Fibroblast of gingiva (primary cell): Measurements from ENCODE around the gene SPATA13.

Experiments used
- DNase-seq: peaks from one replicate; pipeline ENCODE4 v3.0.0-alpha.2; 2011; ENCODE audit warnings: low read depth

Gene SPATA13

DNA sequence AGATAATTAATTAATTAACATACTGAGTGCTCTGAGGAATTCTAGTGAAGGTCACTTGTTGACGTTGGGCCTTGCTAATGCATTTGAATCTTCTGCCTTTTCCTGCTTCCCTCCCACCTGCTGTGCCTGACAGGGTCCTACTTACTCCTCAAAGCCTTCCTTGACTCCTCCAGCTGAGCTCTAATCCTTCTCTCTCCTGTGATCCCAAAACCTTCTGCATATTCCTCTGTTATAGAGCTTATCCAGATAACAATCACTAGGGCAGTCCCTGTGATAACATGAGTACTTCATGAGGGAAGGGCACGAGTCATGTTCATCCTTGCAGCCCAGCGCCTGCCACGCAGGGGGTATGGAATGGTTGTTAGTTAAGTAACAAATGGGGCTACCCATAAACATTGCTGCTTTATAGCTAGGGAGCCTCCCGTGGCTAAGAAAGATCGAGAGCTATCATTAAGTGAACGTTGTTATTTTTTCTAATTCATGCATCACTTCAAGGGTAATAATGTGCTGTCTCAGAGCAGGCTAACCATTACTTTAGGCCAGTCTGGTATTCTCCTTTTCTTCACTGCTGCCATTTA is 19.1 kb upstream of the SPATA13 start:
- no peak for DNase-seq

DNA sequence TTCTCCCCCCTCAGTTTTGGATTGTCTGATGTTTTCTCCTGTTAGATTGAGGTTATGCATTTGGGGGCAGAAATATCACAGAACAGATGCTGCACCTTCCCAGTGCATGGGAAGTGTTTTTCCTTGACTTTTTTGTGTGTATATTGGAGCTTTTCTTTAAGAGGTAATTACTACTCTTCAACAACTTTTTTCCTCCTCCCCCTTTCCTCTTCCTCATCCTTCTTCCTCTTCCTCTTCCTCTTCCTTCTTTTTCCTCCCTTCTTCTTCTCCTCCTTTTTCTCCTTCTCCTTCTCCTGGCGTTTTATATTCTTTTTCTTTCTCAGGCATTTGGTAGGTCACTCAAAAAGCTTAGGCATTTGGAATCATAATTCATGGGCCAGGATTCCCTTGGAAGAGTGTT is 18.1 kb upstream of the SPATA13 start:
- no peak for DNase-seq

DNA sequence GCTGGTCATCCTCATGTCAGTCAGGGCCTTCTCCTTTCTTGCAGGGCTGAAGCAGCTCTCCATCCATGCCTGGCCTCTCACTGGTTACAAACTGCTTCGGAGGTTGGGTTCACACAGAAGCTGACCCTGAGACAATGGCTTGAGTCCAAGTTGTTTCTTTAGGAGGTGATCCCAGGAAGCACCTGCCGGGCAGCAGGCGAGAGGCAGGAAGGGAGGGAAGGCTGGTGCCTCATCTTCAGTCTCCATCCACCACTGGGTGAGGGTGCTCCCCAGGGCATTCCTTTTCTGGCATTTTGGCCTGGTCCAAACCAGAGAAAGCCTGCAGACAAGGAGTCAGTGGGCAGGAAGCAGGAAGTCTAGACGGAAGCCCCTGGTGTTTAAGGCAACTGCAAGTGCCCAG is 17.6 kb upstream of the SPATA13 start:
- DNase-seq = no peak

- no peak for DNase-seq
These were observed 15.3 kb upstream of the SPATA13 start for GRCh38 chr13:24145240-24145639.

- no peak for DNase-seq
These were observed 14.8 kb upstream of the SPATA13 start for GRCh38 chr13:24145674-24146073.

DNA sequence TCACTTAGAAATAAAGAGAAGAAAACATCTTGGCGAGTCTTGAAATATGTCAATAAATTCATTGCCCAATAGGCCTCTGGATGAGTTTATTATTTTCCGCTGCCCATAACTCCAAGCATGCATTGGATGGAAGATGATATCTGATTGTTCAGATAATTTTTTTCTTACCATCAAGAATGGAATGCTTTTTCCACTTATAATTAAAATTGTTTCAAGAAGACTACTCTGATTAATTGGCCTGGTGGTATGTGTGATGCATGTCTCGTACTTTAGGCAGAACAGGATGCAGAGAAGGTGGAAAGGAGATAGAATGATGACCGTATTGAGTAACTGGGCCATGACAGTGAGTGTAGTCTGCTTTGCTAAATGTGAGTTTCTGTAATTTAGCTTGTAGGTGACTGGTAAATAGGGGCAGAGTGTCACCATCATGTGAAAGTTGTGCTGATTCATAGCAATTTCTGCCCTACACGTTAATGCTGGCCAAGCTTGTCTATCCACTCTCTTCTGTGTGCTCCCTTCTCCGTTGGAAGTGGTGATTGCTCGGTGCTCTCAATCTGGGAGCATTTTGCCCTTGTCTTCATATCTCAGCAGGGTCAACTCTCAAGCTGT is 13.5 kb upstream of the SPATA13 start:
- peak; percentile 60 for DNase-seq

DNA sequence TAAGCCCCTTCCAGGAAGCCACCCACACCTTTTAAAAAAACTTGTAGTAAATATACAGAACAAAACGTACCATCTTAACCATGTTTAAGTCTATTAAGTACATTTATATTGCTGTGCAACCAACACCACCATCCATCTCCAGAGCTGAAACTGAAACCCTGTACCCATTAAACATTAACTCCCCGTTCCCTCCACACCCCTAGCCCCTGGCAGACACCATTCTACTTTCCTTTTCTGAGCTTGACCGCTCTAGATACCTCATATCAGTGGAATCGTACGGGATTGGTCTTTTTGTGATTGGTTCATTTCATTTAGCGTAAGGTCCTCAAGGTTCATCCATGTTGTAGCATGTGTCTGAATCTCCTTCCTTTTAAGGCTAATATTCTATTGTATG is 13.0 kb upstream of the SPATA13 start:
- DNase-seq = no peak

DNA sequence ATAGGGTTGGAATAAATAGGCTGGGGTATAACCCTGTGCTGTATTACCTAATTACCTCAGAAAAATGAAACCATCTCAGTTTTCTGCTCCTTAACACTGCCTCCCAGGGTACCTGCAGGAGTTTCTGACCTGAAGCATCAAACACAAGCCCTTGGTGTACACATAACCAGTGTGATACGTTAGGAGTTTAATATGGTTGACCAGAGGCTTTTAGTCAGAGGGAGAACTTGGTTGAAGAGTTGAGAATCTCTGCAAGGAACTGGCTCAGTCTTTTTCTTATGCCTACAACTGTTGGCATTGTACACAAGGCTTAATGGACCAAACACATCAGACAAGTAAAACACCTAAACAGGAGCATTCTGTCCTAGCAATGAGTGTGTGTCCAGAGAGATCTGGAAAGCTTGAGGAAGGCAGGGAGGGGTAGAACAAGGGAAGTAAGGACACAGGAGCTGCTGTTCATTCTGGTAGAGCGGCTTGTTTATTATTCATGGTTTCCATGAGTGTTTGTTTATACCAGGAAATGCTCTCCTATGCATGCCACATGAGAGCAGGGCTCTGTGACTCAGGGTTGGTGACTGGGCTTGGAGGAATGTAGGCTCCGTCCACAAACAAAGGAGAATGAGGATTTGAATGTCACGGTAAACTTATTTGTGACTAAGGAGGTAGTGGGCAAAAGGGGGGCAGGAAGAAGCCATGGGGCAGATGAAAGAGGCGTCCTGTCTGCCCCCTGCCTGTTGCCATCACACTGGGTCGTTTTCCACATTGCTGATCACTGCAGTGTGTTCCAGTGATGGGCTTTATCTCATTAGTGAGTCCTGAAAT is 11.9 kb upstream of the SPATA13 start:
- DNase-seq = peak; percentile 98

DNA sequence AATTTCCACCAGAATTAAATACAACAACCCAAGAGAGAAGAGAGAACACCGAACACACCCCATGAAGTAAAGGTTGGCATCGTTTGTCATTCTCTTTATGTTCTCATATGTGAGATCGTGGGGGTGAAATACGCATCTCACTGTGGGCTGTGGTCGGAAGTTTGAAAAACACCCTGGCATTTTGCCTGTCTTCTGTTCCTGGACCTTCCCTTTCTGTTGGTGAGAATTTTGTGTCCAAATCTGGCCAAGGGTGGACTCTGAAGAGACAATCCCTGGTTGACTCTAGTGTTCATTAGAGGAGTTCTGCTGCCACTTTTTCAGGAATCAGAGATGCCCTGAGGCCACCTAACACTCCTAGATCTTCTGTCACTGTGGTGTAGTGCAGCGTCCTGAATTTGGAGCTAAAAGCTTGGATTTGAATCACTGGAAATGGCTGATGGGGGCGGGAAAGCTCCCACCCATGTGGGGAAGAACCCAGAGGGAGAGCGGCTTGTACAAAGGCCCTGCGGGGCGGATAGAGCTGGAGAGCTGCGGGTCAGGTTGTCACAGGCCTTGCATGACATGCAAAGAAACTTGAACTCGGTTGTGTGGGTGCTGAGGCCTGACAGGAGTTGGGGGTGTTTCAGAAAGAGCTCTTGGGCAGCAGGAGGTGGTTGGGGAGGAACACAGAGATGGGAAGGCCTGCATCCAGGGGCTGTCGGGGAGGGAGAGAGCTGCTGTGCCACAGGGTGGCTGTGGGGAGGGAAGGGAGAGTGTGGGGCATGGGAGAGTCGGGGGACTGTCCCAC is 11.1 kb upstream of the SPATA13 start:
- DNase-seq = peak; percentile 70

- no peak for DNase-seq
These were observed 9.9 kb upstream of the SPATA13 start for GRCh38 chr13:24150572-24150971.

- no peak for DNase-seq
These were observed 8.7 kb upstream of the SPATA13 start for GRCh38 chr13:24151864-24152263.

DNA sequence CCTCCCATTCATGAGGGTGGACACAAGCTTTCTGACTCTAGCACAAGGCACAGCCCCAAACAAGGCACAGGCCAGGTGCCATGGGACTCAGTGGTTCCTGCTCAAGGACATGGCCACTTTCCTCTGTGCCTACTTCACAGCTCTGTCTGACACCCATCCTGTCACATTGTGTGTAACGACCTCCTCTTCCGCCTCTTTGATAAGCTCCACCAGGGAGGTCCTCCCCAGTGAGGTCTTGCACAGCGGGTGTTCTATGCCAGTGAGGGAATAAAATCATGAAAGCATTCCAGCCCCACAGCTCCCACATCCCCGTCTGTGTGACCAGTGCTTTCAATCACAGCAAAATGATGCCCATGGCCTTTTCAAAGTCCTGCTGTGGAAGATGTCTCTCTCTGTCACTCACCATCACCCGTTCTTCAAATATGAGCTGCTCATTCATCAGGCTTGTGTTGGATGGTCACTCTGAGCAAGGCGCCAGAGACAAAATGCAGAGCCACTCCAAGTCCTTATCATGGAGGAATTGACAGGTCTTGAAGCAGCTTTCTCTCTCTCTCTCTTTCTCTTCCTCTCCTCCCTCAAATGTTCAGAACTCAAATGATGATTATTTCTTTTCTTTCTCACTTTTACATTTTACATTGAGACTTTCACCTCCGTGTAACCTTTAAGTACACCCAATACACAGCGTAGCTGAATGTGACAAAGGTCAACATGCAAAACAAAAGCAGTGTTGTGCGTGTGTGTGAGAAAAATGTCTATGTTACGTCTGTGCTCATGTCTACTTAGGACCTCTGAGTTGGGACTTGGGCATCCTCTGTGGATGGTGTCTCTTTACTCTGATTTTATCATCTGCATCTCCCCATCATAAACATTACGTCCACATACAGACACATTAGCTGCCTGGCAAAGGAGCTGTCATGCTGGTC is 8.0 kb upstream of the SPATA13 start:
- no peak for DNase-seq

DNA sequence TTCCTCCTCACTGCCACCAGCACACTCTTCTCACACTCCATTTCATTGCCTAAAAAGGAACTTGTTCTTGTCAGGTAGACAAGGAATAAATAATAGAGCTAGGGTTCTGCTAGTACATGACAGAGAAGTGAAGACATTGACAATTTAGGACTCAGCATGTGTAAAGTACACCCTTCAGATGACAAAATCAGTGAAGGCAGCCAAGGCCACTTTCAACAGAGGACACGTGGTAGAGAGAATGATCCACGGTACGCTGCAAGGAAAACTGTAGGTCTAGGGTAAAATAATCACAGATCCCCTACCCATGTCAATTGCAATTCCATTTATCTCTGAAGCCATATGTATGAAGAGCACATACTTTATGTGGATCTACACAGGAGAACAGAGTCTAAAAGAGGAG is 7.2 kb upstream of the SPATA13 start:
- no peak for DNase-seq

DNA sequence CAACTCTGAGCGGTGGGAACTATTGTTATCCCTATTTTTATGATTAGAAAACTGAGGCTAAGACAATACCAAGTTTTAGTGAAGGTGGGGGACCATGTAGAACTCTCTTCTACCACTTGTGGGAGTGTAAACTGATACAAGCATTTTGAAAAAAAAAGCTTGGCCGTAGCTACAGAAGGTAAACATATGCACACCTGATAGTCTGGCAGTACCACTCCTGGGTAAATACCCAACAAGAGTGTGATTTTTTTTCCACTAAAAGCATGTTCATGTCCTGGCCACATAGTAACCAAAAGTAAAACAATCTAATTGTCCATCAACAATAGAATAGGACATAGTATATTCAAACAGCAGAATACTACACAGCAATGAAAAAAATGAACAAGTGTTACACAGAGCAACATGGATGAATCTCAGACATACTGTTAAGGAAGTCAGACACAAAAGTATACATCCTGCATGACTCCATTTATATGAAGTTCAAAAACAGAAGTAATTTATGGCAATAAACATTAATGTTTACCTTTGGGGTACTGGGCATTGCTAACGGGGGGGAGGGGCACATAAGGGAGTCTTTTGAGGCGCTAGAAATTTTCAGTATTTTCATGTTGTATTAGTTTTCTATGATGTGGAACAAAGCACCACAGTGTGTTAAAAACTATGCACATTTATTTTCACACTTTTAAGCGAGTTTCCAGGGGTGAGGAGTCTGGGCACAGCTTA is 6.4 kb upstream of the SPATA13 start:
- DNase-seq = no peak

DNA sequence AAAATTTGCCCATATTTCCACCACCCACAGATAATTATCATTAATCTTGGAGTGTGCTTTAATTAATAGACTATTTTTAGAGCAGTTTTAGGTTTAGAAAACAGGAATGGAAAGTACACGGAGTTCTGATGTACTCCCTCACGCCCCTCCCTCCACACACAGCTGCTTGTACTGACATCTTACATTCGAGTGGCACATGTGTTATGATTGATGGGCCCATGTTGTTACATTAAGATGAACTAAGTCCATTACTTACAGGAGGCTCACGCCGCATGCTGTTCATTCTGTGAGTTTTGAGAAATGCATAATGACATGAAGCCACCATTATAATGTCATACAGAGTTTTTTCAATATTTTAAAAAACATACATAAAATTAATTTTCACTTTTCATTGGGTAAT is 1.2 kb upstream of the SPATA13 start:
- no peak for DNase-seq

GRCh38 chr13:24161010-24161775 is 673 bp downstream of the SPATA13 start:
- DNase-seq = peak; percentile 19

DNA sequence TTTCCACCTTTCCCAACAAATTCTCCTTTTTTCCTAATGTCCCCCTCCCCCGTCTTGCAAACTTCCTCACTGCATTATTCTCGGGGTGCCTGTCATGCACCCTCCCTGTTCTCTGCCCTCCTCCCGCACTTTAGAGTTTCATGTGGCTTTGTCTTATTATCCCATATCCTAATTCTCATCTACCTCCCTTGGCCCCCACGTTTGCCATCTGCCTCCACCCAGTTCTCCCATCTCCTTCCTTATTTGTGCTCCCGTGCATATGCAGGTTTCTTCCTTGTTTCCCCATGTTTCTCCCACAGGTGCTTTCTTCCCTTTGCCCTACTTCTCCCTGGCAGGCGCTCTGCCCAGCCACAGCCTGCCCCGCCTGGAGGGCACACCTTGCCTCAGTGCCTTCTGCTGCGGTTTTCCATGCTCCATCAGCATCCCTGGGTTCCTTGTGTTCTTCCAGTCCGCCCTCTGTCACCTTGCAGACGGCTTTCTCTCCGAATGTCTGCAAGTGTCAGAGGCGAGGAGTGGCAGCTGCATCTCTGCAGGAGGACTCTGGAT is 1.5 kb downstream of the SPATA13 start:
- no peak for DNase-seq

DNA sequence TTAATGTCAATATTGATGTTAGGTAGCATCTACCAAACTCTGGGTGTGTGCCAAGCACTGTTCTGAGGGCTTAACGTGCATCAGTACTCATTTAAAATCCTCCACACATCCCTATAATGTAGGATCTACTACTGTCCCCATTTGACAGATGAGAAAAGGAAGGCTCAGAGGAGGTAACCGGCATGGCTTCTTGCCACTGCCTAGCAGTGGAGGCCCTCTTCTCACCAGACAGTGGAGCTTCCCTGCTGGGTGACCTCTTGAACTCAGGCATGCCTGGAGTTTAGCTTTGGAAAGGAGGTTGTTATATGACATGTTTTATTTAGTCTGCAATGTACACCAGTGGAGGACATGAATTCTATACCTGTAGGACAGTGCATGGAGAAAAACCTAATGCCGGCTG is 2.1 kb downstream of the SPATA13 start:
- DNase-seq = no peak

GRCh38 chr13:24165746-24166145 is 5.2 kb downstream of the SPATA13 start:
- peak; percentile 62 for DNase-seq

GRCh38 chr13:24166561-24166960 is 6.0 kb downstream of the SPATA13 start:
- DNase-seq = no peak
